IMR-90 (cell line): ENCODE results near the gene WNT2B. TPM values are rescaled to one million over a fixed set of nuclear protein-coding genes. Genes with fewer than 3 reads are reported as not detected.

Source experiments
- ATAC-seq: fragments of 200-7000 bp; cut with Tn5 transposase; 2 replicates; pipeline ENCODE4 v1.9.1; 2020; ENCODE audit warnings: low read depth, mild to moderate bottlenecking, moderate library complexity
- BruUV-seq: library from RNA; stranded (reverse); fragments of 400-500 nt; replicated peaks from 2 replicates; lab custom pipeline; 2021; lab: Mats Ljungman, UMichigan
- CTCF ChIA-PET: fragments of 300-600 bp; formaldehyde crosslinking; extraction: SDS; loops from one replicate; lab custom pipeline; 2021; ENCODE audit warnings: antibody characterized with exemption; lab: Yijun Ruan, JAX
- POLR2A ChIA-PET: fragments of 300-600 bp; sonication (Branson Sonifier 250); formaldehyde crosslinking; loops from one replicate; lab custom pipeline; 2022; ENCODE audit warnings: antibody characterized with exemption; ENCODE audit not compliant: unreplicated experiment; lab: Charles Lee
- DNase-seq: peaks from one replicate; pipeline ENCODE4 v3.0.0; 2013
- H2AFZ ChIP-seq: replicated peaks from 2 replicates; pipeline ENCODE3; 2013; ENCODE audit warnings: low read length, mild to moderate bottlenecking; ENCODE audit not compliant: poor library complexity
- H2AK5ac ChIP-seq: 2 replicates; pipeline ENCODE4 v1.6.1; 2013; ENCODE audit warnings: low read depth, low read length, inconsistent platforms
- H2AK9ac ChIP-seq: replicated peaks from 2 replicates; pipeline ENCODE3; 2013; ENCODE audit warnings: mild to moderate bottlenecking, low read depth, low read length, moderate library complexity; ENCODE audit not compliant: poor library complexity
- H2BK120ac ChIP-seq: 2 replicates; pipeline ENCODE4 v1.6.1; 2013; ENCODE audit warnings: low read depth, low read length, inconsistent platforms
- H2BK15ac ChIP-seq: 3 replicates; pipeline ENCODE4 v1.6.1; 2013; ENCODE audit warnings: low read depth, low read length, inconsistent platforms
- H2BK20ac ChIP-seq: 2 replicates; pipeline ENCODE4 v1.6.1; 2013; ENCODE audit warnings: low read depth, mild to moderate bottlenecking, inconsistent platforms, low read length, moderate library complexity
- H2BK5ac ChIP-seq: 2 replicates; pipeline ENCODE4 v1.6.1; 2013; ENCODE audit warnings: mild to moderate bottlenecking, low read depth, low read length, inconsistent platforms; ENCODE audit not compliant: poor library complexity, severe bottlenecking
- H3K14ac ChIP-seq: replicated peaks from 2 replicates; pipeline ENCODE4 v1.6.1; 2013; ENCODE audit warnings: low read depth, low read length, inconsistent platforms
- H3K18ac ChIP-seq: 2 replicates; pipeline ENCODE4 v1.6.1; 2013; ENCODE audit warnings: low read depth, low read length, control low read depth
- H3K23ac ChIP-seq: 2 replicates; pipeline ENCODE4 v1.6.1; 2013; ENCODE audit warnings: low read depth, low read length, inconsistent platforms
- H3K27ac ChIP-seq: 2 replicates; pipeline ENCODE4 v1.5.1; 2013; ENCODE audit warnings: mild to moderate bottlenecking, control low read depth, low read length; ENCODE audit not compliant: insufficient read depth
- H3K27me3 ChIP-seq: 2 replicates; pipeline ENCODE4 v1.6.1; 2013; ENCODE audit warnings: low read length; ENCODE audit not compliant: control insufficient read depth, insufficient read depth
- H3K36me3 ChIP-seq: 2 replicates; pipeline ENCODE4 v1.6.1; 2013; ENCODE audit warnings: low read length, mixed read lengths; ENCODE audit not compliant: control insufficient read depth, insufficient read depth
- H3K4ac ChIP-seq: 2 replicates; pipeline ENCODE4 v1.6.1; 2013; ENCODE audit warnings: low read depth, low read length, inconsistent platforms
- H3K4me1 ChIP-seq: 2 replicates; pipeline ENCODE4 v1.6.1; 2013; ENCODE audit warnings: low read length, mixed read lengths; ENCODE audit not compliant: control insufficient read depth, insufficient read depth
- H3K4me2 ChIP-seq: 2 replicates; pipeline ENCODE4 v1.6.1; 2013; ENCODE audit warnings: low read depth, mild to moderate bottlenecking, control low read depth, low read length, moderate library complexity
- H3K4me3 ChIP-seq: 2 replicates; pipeline ENCODE4 v1.5.1; 2013; ENCODE audit warnings: low read depth, mild to moderate bottlenecking, control low read depth, low read length, moderate library complexity; ENCODE audit not compliant: insufficient read depth
- H3K56ac ChIP-seq: 2 replicates; pipeline ENCODE4 v1.6.1; 2013; ENCODE audit warnings: low read length, inconsistent platforms; ENCODE audit not compliant: insufficient read depth; ENCODE audit errors: extremely low read depth
- H3K79me1 ChIP-seq, 2 experiments: 2 replicates each; pipeline ENCODE4 v1.6.1; 2013; ENCODE audit warnings: low read length in 2 of 2, inconsistent platforms in 1 of 2, low read depth in 1 of 2
- H3K9ac ChIP-seq: 2 replicates; pipeline ENCODE4 v1.6.1; 2013; ENCODE audit warnings: low read depth, low read length, control low read depth
- H3K9me1 ChIP-seq: 2 replicates; pipeline ENCODE4 v1.6.1; 2013; ENCODE audit warnings: low read length, inconsistent platforms; ENCODE audit not compliant: insufficient read depth
- H3K9me3 ChIP-seq: 2 replicates; pipeline ENCODE4 v1.6.1; 2013; ENCODE audit warnings: low read length; ENCODE audit not compliant: control insufficient read depth, insufficient read depth
- H4K20me1 ChIP-seq: 2 replicates; pipeline ENCODE4 v1.6.1; 2013; ENCODE audit warnings: low read length, inconsistent platforms; ENCODE audit not compliant: insufficient read depth
- H4K5ac ChIP-seq: 2 replicates; pipeline ENCODE4 v1.6.1; 2013; ENCODE audit warnings: mild to moderate bottlenecking, low read depth, low read length, control low read depth
- H4K8ac ChIP-seq, 2 experiments: 2 replicates each; pipeline ENCODE4 v1.6.1; 2013; ENCODE audit warnings: low read depth in 2 of 2, low read length in 2 of 2, control low read depth in 1 of 2, inconsistent platforms in 1 of 2
- H4K91ac ChIP-seq: 2 replicates; pipeline ENCODE4 v1.6.1; 2013; ENCODE audit warnings: low read depth, low read length, inconsistent platforms; ENCODE audit not compliant: insufficient read depth
- CHD1 ChIP-seq: IDR thresholded peaks from 2 replicates; pipeline ENCODE4 v1.6.1; 2012; ENCODE audit warnings: low read depth, low read length, improper control_type of control experiment
- MAFK ChIP-seq: IDR thresholded peaks from 2 replicates; pipeline ENCODE4 v1.6.1; 2012; ENCODE audit warnings: low read depth, low read length, improper control_type of control experiment
- MAZ ChIP-seq: IDR thresholded peaks from 2 replicates; pipeline ENCODE4 v1.6.1; 2012; ENCODE audit warnings: low read depth, mild to moderate bottlenecking, low read length, improper control_type of control experiment, moderate library complexity, borderline replicate concordance
- MXI1 ChIP-seq: IDR thresholded peaks from 2 replicates; pipeline ENCODE4 v1.6.1; 2012; ENCODE audit warnings: low read depth, mild to moderate bottlenecking, low read length, moderate library complexity, borderline replicate concordance
- POLR2A ChIP-seq: IDR thresholded peaks from 2 replicates; pipeline ENCODE4 v1.6.1; 2012; ENCODE audit warnings: mild to moderate bottlenecking, low read depth, low read length
- RCOR1 ChIP-seq: IDR thresholded peaks from 2 replicates; pipeline ENCODE4 v1.6.1; 2012; ENCODE audit warnings: mild to moderate bottlenecking, low read length, improper control_type of control experiment; ENCODE audit not compliant: insufficient replicate concordance
- RFX5 ChIP-seq: IDR thresholded peaks from 2 replicates; pipeline ENCODE4 v1.8.0; 2012; ENCODE audit warnings: low read depth, mild to moderate bottlenecking, low read length, moderate library complexity
- SMC3 ChIP-seq: fragments of 150-350 bp; IDR thresholded peaks from 2 replicates; pipeline ENCODE4 v1.6.1; 2016; ENCODE audit warnings: low read depth, mild to moderate bottlenecking, antibody characterized with exemption, low read length, moderate library complexity
- WGBS, 2 experiments: methylation state at CpG; one replicate each; pipeline versions ENCODE4 v1.1.5 to v1.1.7; 2013; ENCODE audit warnings: missing lambda C conversion rate in 2 of 2; ENCODE audit not compliant: insufficient read length in 1 of 2; ENCODE audit errors: extremely low coverage in 2 of 2; 5-methylcytosine and 5-hydroxymethylcytosine counted together
- dilution Hi-C: fragments of 300-500 bp; cut with HindIII; formaldehyde crosslinking; loops from one replicate; pipeline ENCODE4 v1.14.3; 2018; ENCODE audit warnings: low sequenced_read_pairs; ENCODE audit not compliant: unreplicated experiment
- in situ Hi-C: fragments of 300-500 bp; cut with MboI; formaldehyde crosslinking; loops from 3 replicates; pipeline ENCODE4 v1.14.3; 2019; ENCODE audit warnings: low sequenced_read_pairs, inconsistent platforms, mixed read lengths
- intact Hi-C: fragments of 100-400 bp; cut with micrococcal nuclease; formaldehyde crosslinking; loops from 2 replicates; pipeline ENCODE4 v1.10.0; 2022
- polyA plus RNA-seq, 3 experiments: library from polyadenylated mRNA; depleted of rRNA; stranded (reverse); fragments of >200 nt; gene quantifications; 2 replicates each; pipeline ENCODE4 v1.2.3, GENCODE V29; 2012; ENCODE audit warnings: low replicate concordance in 1 of 3
- total RNA-seq: library from RNA; depleted of rRNA; stranded (reverse); fragments of >200 nt; gene quantifications from 2 replicates; pipeline ENCODE4 v1.2.3, GENCODE V29; 2012
- TF ChIP-seq, protein P1 (sequence below): fragments of 150-350 bp; IDR thresholded peaks from 2 replicates; pipeline ENCODE4 v1.6.1; 2016; ENCODE audit warnings: low read depth, mild to moderate bottlenecking, low read length, moderate library complexity, borderline replicate concordance

The WNT2B gene
- total and polyA plus RNA-seq, 2 of the 4 experiments (the other 2 are of a cell fraction), result 0.50 to 0.54 TPM

DNA sequence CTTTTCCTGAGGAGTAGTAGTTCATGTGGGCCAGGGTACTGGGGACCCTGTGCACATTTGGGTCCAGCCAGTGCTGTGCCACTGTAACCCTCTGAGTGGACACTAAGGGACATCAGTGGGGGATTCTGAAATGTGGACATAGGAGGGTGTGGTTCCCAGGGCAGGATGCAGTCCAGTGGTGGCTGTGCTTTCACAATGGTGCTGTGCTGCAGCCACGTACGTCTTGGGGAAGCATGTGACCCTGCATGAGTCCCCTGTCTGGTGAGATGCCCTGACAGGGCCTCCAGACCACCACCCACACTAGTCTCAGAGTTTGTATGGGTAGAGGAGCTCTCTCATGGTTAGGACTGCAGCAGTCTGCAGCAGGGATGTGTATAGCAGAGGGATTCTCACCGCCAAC lies 37.8 kb upstream of the WNT2B start:
- H2BK120ac ChIP-seq, result no peak overlapping the region
- H3K18ac ChIP-seq, result no peak overlapping the region
- H2BK15ac ChIP-seq, result no peak overlapping the region
- H3K23ac ChIP-seq, result no peak overlapping the region
- no TSS peak for BruUV-seq
- intact Hi-C loops (no loop called here), in situ Hi-C loops (no loop called here), dilution Hi-C loops (no loop called here)
- H3K27ac ChIP-seq, result no peak overlapping the region
- peaks cover 2% of the 10 kb centered on the region for H3K4me1 ChIP-seq
- H3K27me3 ChIP-seq, result no peaks in the 10 kb centered on the region
- ChIA-PET CTCF (no interaction called here), POLR2A (no interaction called here)
- H3K14ac ChIP-seq, result no peak overlapping the region
- H4K91ac ChIP-seq, result no peak overlapping the region
- peaks cover 8% of the 10 kb centered on the region for H3K9me1 ChIP-seq
- no peak for ATAC-seq
- no peak overlapping the region for H2BK5ac ChIP-seq
- peaks cover 0 to under 1% of the 10 kb centered on the region in 2 experiments; a peak in 2 of 4 replicates for H3K79me1 ChIP-seq
- no peak overlapping the region for H3K4me2 ChIP-seq
- WGBS, 2 experiments, result no CpG with 5 or more reads among the region's 3 CpGs
- DNase-seq, result no peak
- TF ChIP-seq MAFK (no peak), MAZ (no peak), MXI1 (no peak), RCOR1 (no peak), SMC3 (no peak), RFX5 (no peak), POLR2A (no peak), CHD1 (no peak)
- TF ChIP-seq, protein P1, sequence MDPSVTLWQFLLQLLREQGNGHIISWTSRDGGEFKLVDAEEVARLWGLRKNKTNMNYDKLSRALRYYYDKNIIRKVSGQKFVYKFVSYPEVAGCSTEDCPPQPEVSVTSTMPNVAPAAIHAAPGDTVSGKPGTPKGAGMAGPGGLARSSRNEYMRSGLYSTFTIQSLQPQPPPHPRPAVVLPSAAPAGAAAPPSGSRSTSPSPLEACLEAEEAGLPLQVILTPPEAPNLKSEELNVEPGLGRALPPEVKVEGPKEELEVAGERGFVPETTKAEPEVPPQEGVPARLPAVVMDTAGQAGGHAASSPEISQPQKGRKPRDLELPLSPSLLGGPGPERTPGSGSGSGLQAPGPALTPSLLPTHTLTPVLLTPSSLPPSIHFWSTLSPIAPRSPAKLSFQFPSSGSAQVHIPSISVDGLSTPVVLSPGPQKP, result no peak
- H2BK20ac ChIP-seq, result no peak overlapping the region
- no peak overlapping the region for H3K4ac ChIP-seq
- H2AK9ac ChIP-seq, result no peak overlapping the region
- no peak overlapping the region for H4K8ac ChIP-seq
- H3K36me3 ChIP-seq, result no peaks in the 10 kb centered on the region
- peak overlapping the region; percentile 44 for H2AFZ ChIP-seq
- no peaks in the 10 kb centered on the region for H3K9me3 ChIP-seq
- H4K20me1 ChIP-seq, result no peaks in the 10 kb centered on the region; the same call in 1 of the 2 replicates
- no peak overlapping the region for H2AK5ac ChIP-seq
- H4K5ac ChIP-seq, result no peak overlapping the region
- no peak overlapping the region for H3K4me3 ChIP-seq
- no peak overlapping the region for H3K56ac ChIP-seq
- H3K9ac ChIP-seq, result no peak overlapping the region
